Astrocyte of the cerebellum (primary cell): ENCODE data around the gene MEPE.
A peak's percentile ranks its signal among the peaks of the same experiment; 100 is the strongest.

Source experiments
- DNase-seq: peaks from one replicate; pipeline ENCODE4 v3.0.0-alpha.2; 2011; ENCODE audit warnings: low read depth
- H3K4me3 ChIP-seq: 2 replicates; pipeline ENCODE4 v1.5.1; 2011; ENCODE audit warnings: mild to moderate bottlenecking, low read depth, low read length, moderate library complexity
- CTCF ChIP-seq: IDR thresholded peaks from 2 replicates; pipeline ENCODE4 v1.5.1; 2012; ENCODE audit warnings: low read length, low read depth, moderate library complexity, mild to moderate bottlenecking; ENCODE audit errors: missing control alignments
- in situ Hi-C: cut with HindIII; loops from 2 replicates; pipeline ENCODE4 v1.10.0; 2017; ENCODE audit warnings: low sequenced_read_pairs

Gene MEPE

GRCh38 chr4:87848622-87849351 lies 16.0 kb downstream of the MEPE start:
- in situ Hi-C loops: loop anchor here (25.0 kb wide), 1 partner anchor 311 kb away; the partner anchor contains the start of gene SPARCL1
- peak; percentile 61 for TF ChIP-seq CTCF
- peak; percentile 44 for DNase-seq
- H3K4me3 ChIP-seq: peak overlapping the region; percentile 13

- no peak for TF ChIP-seq CTCF
- no peak for DNase-seq
- no peak overlapping the region for H3K4me3 ChIP-seq
- in situ Hi-C loops: loop anchor here (25.0 kb wide), 2 partner anchors 113 to 312 kb away; partner anchors contain the start of gene SPARCL1
These were observed 16.8 kb downstream of the MEPE start for GRCh38 chr4:87849612-87850011.

- no peak for DNase-seq
- in situ Hi-C loops: loop anchor here (25.0 kb wide), 1 partner anchor 111 kb away; no protein-coding TSS in a partner anchor
- TF ChIP-seq CTCF: no peak
- no peak overlapping the region for H3K4me3 ChIP-seq
These were observed 18.6 kb downstream of the MEPE start for GRCh38 chr4:87851332-87851731.

- DNase-seq: no peak
- no peak for TF ChIP-seq CTCF
- in situ Hi-C loops: loop anchor here (25.0 kb wide), 1 partner anchor 110 kb away; no protein-coding TSS in a partner anchor
- H3K4me3 ChIP-seq: no peak overlapping the region
These were observed 19.2 kb downstream of the MEPE start for GRCh38 chr4:87851953-87852352.

GRCh38 chr4:87853108-87853507 lies 20.3 kb downstream of the MEPE start:
- peak; percentile 37 for TF ChIP-seq CTCF
- no peak overlapping the region for H3K4me3 ChIP-seq
- DNase-seq: peak; percentile 51
- in situ Hi-C loops: loop anchor here (25.0 kb wide), 1 partner anchor 109 kb away; no protein-coding TSS in a partner anchor

GRCh38 chr4:87853891-87854290 lies 21.1 kb downstream of the MEPE start:
- in situ Hi-C loops: loop anchor here (25.0 kb wide), 1 partner anchor 108 kb away; no protein-coding TSS in a partner anchor
- H3K4me3 ChIP-seq: no peak overlapping the region
- TF ChIP-seq CTCF: no peak
- no peak for DNase-seq
